Measurements from ENCODE around the gene FAM174C. TPM values are rescaled to one million over a fixed set of nuclear protein-coding genes. Genes with fewer than 3 reads are reported as not detected.

FAM174C gene
- total and polyA plus RNA-seq, 2 donors (not counting 3 experiments of a cell fraction or from before 2014, with no cell fraction given): 46.7 to 83.9 TPM

- FAIRE-seq: no peak
These were observed 21.7 kb upstream of the FAM174C start for GRCh38 chr19:1253514-1254080.

More at GRCh38 chr19:1253514-1254080, 21.7 kb upstream of the FAM174C start:
- no peaks in the 10 kb centered on the region for H3K9me3 ChIP-seq (replicated peaks; ENCODE audit: control insufficient read depth, insufficient read depth, low read length)
- ChIA-PET CTCF (interaction anchor here (0.7 to 2.2 kb wide), 4 partner anchors 8 to 16 kb away, joined by 3 to 89 read pairs (median 27); partner anchors contain the start of gene CIRBP), POLR2A (interaction anchor here (0.5 to 2.2 kb wide), 6 partner anchors 8 to 151 kb away, joined by 3 to 34 read pairs (median 8); partner anchors contain the start of gene CIRBP)
- dilution Hi-C loops (cut with MboI; ENCODE audit: extremely low pct_ligation_motif_present, low sequenced_read_pairs) (no loop called here), intact Hi-C loops (cut with micrococcal nuclease) (no loop called here)
- H3K79me2 ChIP-seq (ENCODE audit: control insufficient read depth, insufficient read depth, low read length): peaks cover 63% of the 10 kb centered on the region
- no peaks in the 10 kb centered on the region for H3K27me3 ChIP-seq (ENCODE audit: control insufficient read depth in 2 of 2, insufficient read depth in 2 of 2, low read length in 2 of 2)
- DNase-seq (ENCODE audit: low read depth, low spot score): no peak
- H4K20me1 ChIP-seq (replicated peaks; ENCODE audit: control insufficient read depth, extremely low read depth, insufficient read depth, low read length): no peaks in the 10 kb centered on the region
- no peak overlapping the region for H2AFZ ChIP-seq (ENCODE audit: low read depth, low read length)
- peak overlapping the region; percentile 66 for H3K4me2 ChIP-seq (ENCODE audit: insufficient read depth, low read length)
- peak overlapping the region; percentile 5 to 85 (median 13) for H3K4me3 ChIP-seq (replicated peaks in 1 of 3; ENCODE audit: insufficient read depth in 1 of 3, low read depth in 1 of 3, low read length in 3 of 3)
- no peaks in the 10 kb centered on the region for H3K9me1 ChIP-seq (replicated peaks; ENCODE audit: control insufficient read depth, extremely low read depth, insufficient read depth, low read length)
- BruUV-seq (replicated peaks): no TSS peak
- peak overlapping the region; percentile 90 for H3K27ac ChIP-seq (ENCODE audit: insufficient read depth, low read depth, low read length)
- peaks cover 29% of the 10 kb centered on the region for H3K4me1 ChIP-seq (ENCODE audit: control insufficient read depth, extremely low read depth, insufficient read depth, low read length)
- peaks cover 29 to 36% of the 10 kb centered on the region in 2 experiments for H3K36me3 ChIP-seq (ENCODE audit: control insufficient read depth in 2 of 2, extremely low read depth in 1 of 2, insufficient read depth in 2 of 2, low read length in 2 of 2)
- H3K9ac ChIP-seq (replicated peaks; ENCODE audit: extremely low read depth, insufficient read depth, low read length): peak overlapping the region; percentile 65
- TF ChIP-seq MYC (IDR thresholded peaks at IDR 0.05; ENCODE audit: low read depth, low read length) (no peak), JUN (IDR thresholded peaks at IDR 0.05; ENCODE audit: borderline replicate concordance, insufficient read depth, insufficient read length, low read depth) (no peak), EZH2 (IDR thresholded peaks at IDR 0.05; ENCODE audit: borderline replicate concordance, low read depth, low read length, severe bottlenecking) (no peak), FOS (IDR thresholded peaks at IDR 0.05; ENCODE audit: borderline replicate concordance, insufficient read depth, low read length) (no peak), POLR2AphosphoS5 (IDR thresholded peaks at IDR 0.05; ENCODE audit: insufficient read depth, low read depth, low read length) (no peak), POLR2A (IDR thresholded peaks at IDR 0.05; ENCODE audit: low read depth, low read length) (no peak), GATA2 (IDR thresholded peaks at IDR 0.05; ENCODE audit: insufficient read depth, insufficient read length, low read depth, low read length) (no peak), CTCF (IDR thresholded peaks at IDR 0.05; ENCODE audit: extremely low read depth in 1 of 2, insufficient read depth in 1 of 2, low read depth in 1 of 2, low read length in 2 of 2) (no peak), MAX (IDR thresholded peaks at IDR 0.05; ENCODE audit: insufficient read depth, insufficient read length) (no peak)
